Measurements from ENCODE around the gene SCN8A.
A peak's percentile ranks its signal among the peaks of the same experiment; 100 is the strongest.
"Not testable (repeated sequence)": the region's sequence is repeated elsewhere in the genome, so short reads cannot be mapped to it uniquely, and the experiment has no call there.

Gene SCN8A

GRCh38 chr12:51591016-51591901 lies at the start of gene SCN8A:
Gene SCN8A (plus strand): TSS chr12:51591233. CDS start chr12:51662818, 71,585 bp downstream.
- peak; percentile 26 for DNase-seq

GRCh38 chr12:51546097-51546496 lies 44.9 kb upstream of the SCN8A start:
- DNase-seq = no peak

GRCh38 chr12:51547606-51548005 lies 43.4 kb upstream of the SCN8A start:
- DNase-seq = no peak

- DNase-seq = no peak
Observed at GRCh38 chr12:51548241-51548640, 42.8 kb upstream of the SCN8A start.

- no peak for DNase-seq
Observed at GRCh38 chr12:51549637-51550036, 41.4 kb upstream of the SCN8A start.

GRCh38 chr12:51568271-51569032 lies 22.6 kb upstream of the SCN8A start:
- DNase-seq = not testable (repeated sequence)

GRCh38 chr12:51579321-51579850 lies 11.6 kb upstream of the SCN8A start:
- DNase-seq = no peak

GRCh38 chr12:51589060-51589459 lies 2.0 kb upstream of the SCN8A start:
- no peak for DNase-seq

GRCh38 chr12:51589557-51590176 lies 1.4 kb upstream of the SCN8A start:
- no peak for DNase-seq

GRCh38 chr12:51590347-51591015 lies 552 bp upstream of the SCN8A start:
- DNase-seq = peak; percentile 41

- no peak for DNase-seq
Observed at GRCh38 chr12:51592034-51592705, 1.1 kb downstream of the SCN8A start.

GRCh38 chr12:51593021-51593420 lies 2.0 kb downstream of the SCN8A start:
- no peak for DNase-seq

GRCh38 chr12:51593539-51593938 lies 2.5 kb downstream of the SCN8A start:
- no peak for DNase-seq

- no peak for DNase-seq
Observed at GRCh38 chr12:51598156-51598555, 7.1 kb downstream of the SCN8A start.

GRCh38 chr12:51600721-51601120 lies 9.7 kb downstream of the SCN8A start:
- DNase-seq = no peak

GRCh38 chr12:51601241-51601640 lies 10.2 kb downstream of the SCN8A start:
- DNase-seq = no peak

- DNase-seq = not testable (repeated sequence)
Observed at GRCh38 chr12:51605896-51606295, 14.9 kb downstream of the SCN8A start.

- DNase-seq = not testable (repeated sequence)
Observed at GRCh38 chr12:51607197-51607596, 16.2 kb downstream of the SCN8A start.

- DNase-seq = no peak
Observed at GRCh38 chr12:51620448-51620847, 29.4 kb downstream of the SCN8A start.

- DNase-seq = no peak
Observed at GRCh38 chr12:51621156-51621922, 30.3 kb downstream of the SCN8A start.

- no peak for DNase-seq
Observed at GRCh38 chr12:51622564-51622963, 31.5 kb downstream of the SCN8A start.
